ENCODE measurements around the gene TMEM185B. TPM values are rescaled to one million over a fixed set of nuclear protein-coding genes. Genes with fewer than 3 reads are reported as not detected.

TMEM185B gene
- total and polyA plus RNA-seq, 4 donors: 1.8 to 8.5 (median 6.8) TPM

DNA sequence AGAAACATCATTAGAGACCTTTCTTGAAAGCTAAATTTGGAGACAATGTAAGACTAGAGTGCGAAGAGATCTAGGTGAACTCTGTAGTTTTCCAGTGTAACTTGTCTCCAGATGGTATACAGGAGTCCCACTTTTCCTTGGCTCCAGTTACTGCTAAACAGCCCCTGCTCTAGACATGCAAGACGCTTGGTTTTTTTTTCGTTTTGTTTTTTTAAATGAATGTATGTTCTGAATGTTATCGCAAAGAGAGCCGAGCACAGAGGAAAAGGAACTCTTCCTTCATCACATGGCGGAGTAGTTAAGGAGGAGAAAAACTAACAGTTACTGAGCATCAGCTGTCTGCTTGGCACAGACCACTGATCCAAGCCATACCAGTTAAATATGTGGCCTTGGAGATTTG lies 31.9 kb upstream of the TMEM185B start:
- Histone ChIP-seq H3K4me3 (ENCODE audit: low read depth in 1 of 3, low read length in 3 of 3) (no peak overlapping the region), H3K4me1 (ENCODE audit: control insufficient read depth in 4 of 4, insufficient read depth in 4 of 4, low read length in 3 of 4) (peaks cover 0 to 16% (median 11%) of the 10 kb centered on the region in 4 donors), H3K27me3 (ENCODE audit: control insufficient read depth in 4 of 4, insufficient read depth in 4 of 4, low read length in 3 of 4) (no peaks in the 10 kb centered on the region), H3K9ac (ENCODE audit: low read depth in 1 of 2, low read length in 2 of 2) (no peak overlapping the region), H3K9me3 (ENCODE audit: control insufficient read depth in 4 of 4, low read length in 3 of 4) (no peaks in the 10 kb centered on the region), H3K27ac (ENCODE audit: low read depth in 1 of 2, low read length in 2 of 2) (no peak overlapping the region), H3K36me3 (ENCODE audit: control insufficient read depth in 4 of 4, insufficient read depth in 3 of 4, low read depth in 1 of 4, low read length in 3 of 4) (no peaks in the 10 kb centered on the region)
- 87% methylated on average over 6 of the region's 6 CpGs for WGBS
- no peak for TF ChIP-seq YY1 (IDR thresholded peaks at IDR 0.05)
- no peak for DNase-seq (ENCODE audit: low spot score)

GRCh38 chr2:120254178-120254577 lies 31.0 kb upstream of the TMEM185B start:
- H3K9me3 ChIP-seq (ENCODE audit: control insufficient read depth in 4 of 4, low read length in 3 of 4): no peaks in the 10 kb centered on the region
- H3K9ac ChIP-seq (ENCODE audit: low read depth in 1 of 2, low read length in 2 of 2): peak overlapping the region in 1 of 2 donors; percentile 5
- peak overlapping the region in 1 of 2 donors; percentile 83 for H3K27ac ChIP-seq (ENCODE audit: low read depth in 1 of 2, low read length in 2 of 2)
- DNase-seq (ENCODE audit: low spot score): no peak
- WGBS: 78% methylated on average over 8 of the region's 8 CpGs
- TF ChIP-seq JUND (IDR thresholded peaks at IDR 0.05) (no peak), HNF4G (IDR thresholded peaks at IDR 0.05) (no peak), NR2F2 (IDR thresholded peaks at IDR 0.05) (no peak), EGR1 (IDR thresholded peaks at IDR 0.05; ENCODE audit: low read depth in 2 of 2) (no peak), RXRA (IDR thresholded peaks at IDR 0.05) (no peak), RAD21 (IDR thresholded peaks at IDR 0.05) (no peak), YY1 (IDR thresholded peaks at IDR 0.05) (no peak), SP1 (IDR thresholded peaks at IDR 0.05) (no peak), REST (IDR thresholded peaks at IDR 0.05) (no peak), HNF4A (conservative IDR thresholded peaks at IDR 0.05) (no peak), FOXA2 (IDR thresholded peaks at IDR 0.05) (no peak), TAF1 (conservative IDR thresholded peaks at IDR 0.05) (no peak), GABPA (IDR thresholded peaks at IDR 0.05 in 1 of 2, conservative IDR thresholded peaks at IDR 0.05 in 1 of 2) (no peak)
- TF ChIP-seq, protein P1, sequence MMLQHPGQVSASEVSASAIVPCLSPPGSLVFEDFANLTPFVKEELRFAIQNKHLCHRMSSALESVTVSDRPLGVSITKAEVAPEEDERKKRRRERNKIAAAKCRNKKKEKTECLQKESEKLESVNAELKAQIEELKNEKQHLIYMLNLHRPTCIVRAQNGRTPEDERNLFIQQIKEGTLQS (IDR thresholded peaks at IDR 0.05): no peak
- TF ChIP-seq, protein P2, sequence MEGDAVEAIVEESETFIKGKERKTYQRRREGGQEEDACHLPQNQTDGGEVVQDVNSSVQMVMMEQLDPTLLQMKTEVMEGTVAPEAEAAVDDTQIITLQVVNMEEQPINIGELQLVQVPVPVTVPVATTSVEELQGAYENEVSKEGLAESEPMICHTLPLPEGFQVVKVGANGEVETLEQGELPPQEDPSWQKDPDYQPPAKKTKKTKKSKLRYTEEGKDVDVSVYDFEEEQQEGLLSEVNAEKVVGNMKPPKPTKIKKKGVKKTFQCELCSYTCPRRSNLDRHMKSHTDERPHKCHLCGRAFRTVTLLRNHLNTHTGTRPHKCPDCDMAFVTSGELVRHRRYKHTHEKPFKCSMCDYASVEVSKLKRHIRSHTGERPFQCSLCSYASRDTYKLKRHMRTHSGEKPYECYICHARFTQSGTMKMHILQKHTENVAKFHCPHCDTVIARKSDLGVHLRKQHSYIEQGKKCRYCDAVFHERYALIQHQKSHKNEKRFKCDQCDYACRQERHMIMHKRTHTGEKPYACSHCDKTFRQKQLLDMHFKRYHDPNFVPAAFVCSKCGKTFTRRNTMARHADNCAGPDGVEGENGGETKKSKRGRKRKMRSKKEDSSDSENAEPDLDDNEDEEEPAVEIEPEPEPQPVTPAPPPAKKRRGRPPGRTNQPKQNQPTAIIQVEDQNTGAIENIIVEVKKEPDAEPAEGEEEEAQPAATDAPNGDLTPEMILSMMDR (IDR thresholded peaks at IDR 0.05; ENCODE audit: low read depth, low read length, missing input control): no peak
- TF ChIP-seq, protein P3, sequence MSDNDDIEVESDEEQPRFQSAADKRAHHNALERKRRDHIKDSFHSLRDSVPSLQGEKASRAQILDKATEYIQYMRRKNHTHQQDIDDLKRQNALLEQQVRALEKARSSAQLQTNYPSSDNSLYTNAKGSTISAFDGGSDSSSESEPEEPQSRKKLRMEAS (IDR thresholded peaks at IDR 0.05): no peak
- H3K36me3 ChIP-seq (ENCODE audit: control insufficient read depth in 4 of 4, insufficient read depth in 3 of 4, low read depth in 1 of 4, low read length in 3 of 4): no peaks in the 10 kb centered on the region
- H3K4me1 ChIP-seq (ENCODE audit: control insufficient read depth in 4 of 4, insufficient read depth in 4 of 4, low read length in 3 of 4): peaks cover 0 to 16% (median 11%) of the 10 kb centered on the region in 4 donors
- H3K4me3 ChIP-seq (ENCODE audit: low read depth in 1 of 3, low read length in 3 of 3): peak overlapping the region; percentile 79 to 91 (median 91)
- H3K27me3 ChIP-seq (ENCODE audit: control insufficient read depth in 4 of 4, insufficient read depth in 4 of 4, low read length in 3 of 4): no peaks in the 10 kb centered on the region

Data from liver (tissue), 9 donors.